HEK293 (cell line): ENCODE data around the gene HIGD2A.
A peak's percentile ranks its signal among the peaks of the same experiment; 100 is the strongest.

Experiments used
- GLIS1 ChIP-seq: fragments of 450-650 bp; formaldehyde crosslinking; IDR thresholded peaks from 2 replicates; pipeline ENCODE4 v1.5.1; 2016; ENCODE audit warnings: missing biosample characterization, missing genetic modification characterization
- MEIS1 ChIP-seq: sonication (generic); formaldehyde crosslinking; IDR thresholded peaks from 2 replicates; pipeline ENCODE4 v1.8.1; 2022; ENCODE audit warnings: missing genetic modification reagents, mild to moderate bottlenecking, borderline replicate concordance
- MZF1 ChIP-seq: fragments of 450-650 bp; formaldehyde crosslinking; IDR thresholded peaks from 2 replicates; pipeline ENCODE4 v1.5.1; 2017; ENCODE audit warnings: missing biosample characterization, missing genetic modification characterization, borderline replicate concordance
- OSR2 ChIP-seq: fragments of 450-650 bp; formaldehyde crosslinking; IDR thresholded peaks from 2 replicates; pipeline ENCODE4 v1.5.1; 2016; ENCODE audit warnings: missing biosample characterization, missing genetic modification characterization
- SP7 ChIP-seq: fragments of 450-650 bp; formaldehyde crosslinking; IDR thresholded peaks from 2 replicates; pipeline ENCODE4 v1.5.1; 2016; ENCODE audit warnings: missing biosample characterization, missing genetic modification characterization
- ZBTB17 ChIP-seq: fragments of 450-650 bp; formaldehyde crosslinking; IDR thresholded peaks from 2 replicates; pipeline ENCODE4 v1.5.1; 2016; ENCODE audit warnings: missing biosample characterization, missing genetic modification characterization
- ZBTB20 ChIP-seq: fragments of 450-650 bp; formaldehyde crosslinking; IDR thresholded peaks from 2 replicates; pipeline ENCODE4 v1.5.1; 2016; ENCODE audit warnings: missing biosample characterization, missing genetic modification characterization
- ZNF132 ChIP-seq: fragments of 450-650 bp; formaldehyde crosslinking; IDR thresholded peaks from 2 replicates; pipeline ENCODE4 v1.5.1; 2017; ENCODE audit warnings: missing biosample characterization, missing genetic modification characterization, borderline replicate concordance
- ZNF221 ChIP-seq: fragments of 450-650 bp; formaldehyde crosslinking; IDR thresholded peaks from 2 replicates; pipeline ENCODE4 v1.5.1; 2017; ENCODE audit warnings: missing biosample characterization, missing genetic modification characterization, borderline replicate concordance
- ZNF266 ChIP-seq: fragments of 450-650 bp; formaldehyde crosslinking; IDR thresholded peaks from 2 replicates; pipeline ENCODE4 v1.5.1; 2016; ENCODE audit warnings: missing biosample characterization, missing genetic modification characterization, low read depth
- ZNF335 ChIP-seq: fragments of 450-650 bp; formaldehyde crosslinking; conservative IDR thresholded peaks from 2 replicates; pipeline ENCODE4 v1.5.1; 2016; ENCODE audit warnings: missing biosample characterization, missing genetic modification characterization
- ZNF354C ChIP-seq: fragments of 450-650 bp; formaldehyde crosslinking; IDR thresholded peaks from 2 replicates; pipeline ENCODE4 v1.5.1; 2016; ENCODE audit warnings: missing biosample characterization, missing genetic modification characterization, low read depth, borderline replicate concordance
- ZNF366 ChIP-seq: fragments of 450-650 bp; formaldehyde crosslinking; conservative IDR thresholded peaks from 2 replicates; pipeline ENCODE4 v1.5.1; 2016; ENCODE audit warnings: missing biosample characterization, missing genetic modification characterization
- ZNF48 ChIP-seq: fragments of 450-650 bp; formaldehyde crosslinking; IDR thresholded peaks from 2 replicates; pipeline ENCODE4 v1.5.1; 2016; ENCODE audit warnings: missing biosample characterization, missing genetic modification characterization
- ZNF514 ChIP-seq: fragments of 450-650 bp; formaldehyde crosslinking; IDR thresholded peaks from 2 replicates; pipeline ENCODE4 v1.5.1; 2016; ENCODE audit warnings: missing biosample characterization, missing genetic modification characterization
- ZNF529 ChIP-seq: fragments of 450-650 bp; formaldehyde crosslinking; IDR thresholded peaks from 2 replicates; pipeline ENCODE4 v1.5.1; 2017; ENCODE audit warnings: missing genetic modification characterization, missing biosample characterization; ENCODE audit not compliant: insufficient replicate concordance
- ZNF530 ChIP-seq: fragments of 450-650 bp; formaldehyde crosslinking; IDR thresholded peaks from 2 replicates; pipeline ENCODE4 v1.5.1; 2016; ENCODE audit warnings: low read depth, missing biosample characterization, missing genetic modification characterization
- ZNF600 ChIP-seq: fragments of 450-650 bp; formaldehyde crosslinking; IDR thresholded peaks from 2 replicates; pipeline ENCODE4 v1.5.1; 2016; ENCODE audit warnings: missing biosample characterization, missing genetic modification characterization
- ZNF626 ChIP-seq: fragments of 450-650 bp; sonication (Bioruptor Pico); formaldehyde crosslinking; IDR thresholded peaks from 2 replicates; pipeline ENCODE4 v1.5.1; 2018; ENCODE audit warnings: missing biosample characterization, missing genetic modification characterization, inconsistent platforms
- ZNF629 ChIP-seq: fragments of 450-650 bp; formaldehyde crosslinking; IDR thresholded peaks from 2 replicates; pipeline ENCODE4 v1.5.1; 2017; ENCODE audit warnings: missing biosample characterization, missing genetic modification characterization
- ZNF677 ChIP-seq: fragments of 450-650 bp; IDR thresholded peaks from 2 replicates; pipeline ENCODE4 v1.5.0; 2018; ENCODE audit warnings: missing biosample characterization, mild to moderate bottlenecking, missing genetic modification characterization, moderate library complexity
- ZNF768 ChIP-seq: fragments of 450-650 bp; formaldehyde crosslinking; IDR thresholded peaks from 2 replicates; pipeline ENCODE4 v1.5.1; 2018; ENCODE audit warnings: missing biosample characterization, mild to moderate bottlenecking, missing genetic modification characterization
- TF ChIP-seq, protein P1 (sequence below): fragments of 450-650 bp; formaldehyde crosslinking; IDR thresholded peaks from 2 replicates; pipeline ENCODE4 v1.5.1; 2016; ENCODE audit warnings: missing biosample characterization, missing genetic modification characterization
- TF ChIP-seq, protein P2 (sequence below): fragments of 450-650 bp; formaldehyde crosslinking; IDR thresholded peaks from 2 replicates; pipeline ENCODE4 v1.5.1; 2017; ENCODE audit warnings: missing biosample characterization, missing genetic modification characterization
- TF ChIP-seq, protein P3 (sequence below): IDR thresholded peaks from 2 replicates; pipeline ENCODE4 v1.6.1; 2011; ENCODE audit warnings: mild to moderate bottlenecking, low read depth, low read length, borderline replicate concordance
- TF ChIP-seq, protein P4 (sequence below): fragments of 450-650 bp; formaldehyde crosslinking; IDR thresholded peaks from 2 replicates; pipeline ENCODE4 v1.5.1; 2016; ENCODE audit warnings: missing biosample characterization, missing genetic modification characterization

The HIGD2A gene

DNA sequence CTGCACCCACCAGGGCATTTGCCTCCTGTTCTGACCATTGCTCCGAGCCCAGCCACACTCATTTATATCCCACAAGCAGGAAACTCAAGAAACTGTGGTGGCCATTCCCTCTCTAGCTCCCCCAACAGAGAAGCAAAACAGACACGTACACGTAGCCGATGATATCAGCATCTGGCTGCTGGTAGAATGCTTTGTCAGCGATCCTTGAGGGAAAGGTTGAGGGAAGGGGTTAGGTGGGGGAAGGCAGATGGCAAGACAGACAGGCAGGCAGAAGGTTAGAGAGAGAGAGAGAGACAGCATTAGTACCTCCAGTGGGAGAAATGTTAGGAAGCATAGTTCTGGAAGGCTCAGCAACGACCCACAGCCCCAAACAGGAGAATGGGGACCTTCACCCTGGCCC lies 7.8 kb downstream of the HIGD2A start (continued):
- TF ChIP-seq GLIS1 (tag by site-specific recombination) (no peak), MEIS1 (CRISPR knock-in tag) (no peak), ZNF354C (tag by site-specific recombination) (no peak), ZNF221 (no peak), MZF1 (tag by site-specific recombination) (no peak), ZNF768 (tag by site-specific recombination) (no peak), ZBTB17 (tag by site-specific recombination) (peak; percentile 60), ZNF529 (tag by site-specific recombination) (no peak), ZNF335 (tag by site-specific recombination) (peak; percentile 32; the same call in 1 of the 2 replicates), OSR2 (no peak), ZNF626 (tag by site-specific recombination) (no peak), ZBTB20 (tag by site-specific recombination) (no peak), ZNF48 (tag by site-specific recombination) (no peak), SP7 (tag by site-specific recombination) (no peak), ZNF266 (no peak), ZNF132 (tag by site-specific recombination) (no peak), ZNF629 (tag by site-specific recombination) (peak; percentile 36; the same call in 1 of the 2 replicates), ZNF600 (0 out of 2 replicates have a peak, but pooled peaks have one; percentile 38), ZNF514 (no peak), ZNF530 (tag by site-specific recombination) (no peak), ZNF366 (tag by site-specific recombination) (no peak), ZNF677 (tag by site-specific recombination) (no peak)
- TF ChIP-seq, protein P1, sequence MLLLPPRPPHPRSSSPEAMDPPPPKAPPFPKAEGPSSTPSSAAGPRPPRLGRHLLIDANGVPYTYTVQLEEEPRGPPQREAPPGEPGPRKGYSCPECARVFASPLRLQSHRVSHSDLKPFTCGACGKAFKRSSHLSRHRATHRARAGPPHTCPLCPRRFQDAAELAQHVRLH (tag by site-specific recombination): no peak
- TF ChIP-seq, protein P2, sequence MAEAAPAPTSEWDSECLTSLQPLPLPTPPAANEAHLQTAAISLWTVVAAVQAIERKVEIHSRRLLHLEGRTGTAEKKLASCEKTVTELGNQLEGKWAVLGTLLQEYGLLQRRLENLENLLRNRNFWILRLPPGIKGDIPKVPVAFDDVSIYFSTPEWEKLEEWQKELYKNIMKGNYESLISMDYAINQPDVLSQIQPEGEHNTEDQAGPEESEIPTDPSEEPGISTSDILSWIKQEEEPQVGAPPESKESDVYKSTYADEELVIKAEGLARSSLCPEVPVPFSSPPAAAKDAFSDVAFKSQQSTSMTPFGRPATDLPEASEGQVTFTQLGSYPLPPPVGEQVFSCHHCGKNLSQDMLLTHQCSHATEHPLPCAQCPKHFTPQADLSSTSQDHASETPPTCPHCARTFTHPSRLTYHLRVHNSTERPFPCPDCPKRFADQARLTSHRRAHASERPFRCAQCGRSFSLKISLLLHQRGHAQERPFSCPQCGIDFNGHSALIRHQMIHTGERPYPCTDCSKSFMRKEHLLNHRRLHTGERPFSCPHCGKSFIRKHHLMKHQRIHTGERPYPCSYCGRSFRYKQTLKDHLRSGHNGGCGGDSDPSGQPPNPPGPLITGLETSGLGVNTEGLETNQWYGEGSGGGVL (tag by site-specific recombination): peak; percentile 75
- TF ChIP-seq, protein P3, sequence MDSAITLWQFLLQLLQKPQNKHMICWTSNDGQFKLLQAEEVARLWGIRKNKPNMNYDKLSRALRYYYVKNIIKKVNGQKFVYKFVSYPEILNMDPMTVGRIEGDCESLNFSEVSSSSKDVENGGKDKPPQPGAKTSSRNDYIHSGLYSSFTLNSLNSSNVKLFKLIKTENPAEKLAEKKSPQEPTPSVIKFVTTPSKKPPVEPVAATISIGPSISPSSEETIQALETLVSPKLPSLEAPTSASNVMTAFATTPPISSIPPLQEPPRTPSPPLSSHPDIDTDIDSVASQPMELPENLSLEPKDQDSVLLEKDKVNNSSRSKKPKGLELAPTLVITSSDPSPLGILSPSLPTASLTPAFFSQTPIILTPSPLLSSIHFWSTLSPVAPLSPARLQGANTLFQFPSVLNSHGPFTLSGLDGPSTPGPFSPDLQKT: no peak
- TF ChIP-seq, protein P4, sequence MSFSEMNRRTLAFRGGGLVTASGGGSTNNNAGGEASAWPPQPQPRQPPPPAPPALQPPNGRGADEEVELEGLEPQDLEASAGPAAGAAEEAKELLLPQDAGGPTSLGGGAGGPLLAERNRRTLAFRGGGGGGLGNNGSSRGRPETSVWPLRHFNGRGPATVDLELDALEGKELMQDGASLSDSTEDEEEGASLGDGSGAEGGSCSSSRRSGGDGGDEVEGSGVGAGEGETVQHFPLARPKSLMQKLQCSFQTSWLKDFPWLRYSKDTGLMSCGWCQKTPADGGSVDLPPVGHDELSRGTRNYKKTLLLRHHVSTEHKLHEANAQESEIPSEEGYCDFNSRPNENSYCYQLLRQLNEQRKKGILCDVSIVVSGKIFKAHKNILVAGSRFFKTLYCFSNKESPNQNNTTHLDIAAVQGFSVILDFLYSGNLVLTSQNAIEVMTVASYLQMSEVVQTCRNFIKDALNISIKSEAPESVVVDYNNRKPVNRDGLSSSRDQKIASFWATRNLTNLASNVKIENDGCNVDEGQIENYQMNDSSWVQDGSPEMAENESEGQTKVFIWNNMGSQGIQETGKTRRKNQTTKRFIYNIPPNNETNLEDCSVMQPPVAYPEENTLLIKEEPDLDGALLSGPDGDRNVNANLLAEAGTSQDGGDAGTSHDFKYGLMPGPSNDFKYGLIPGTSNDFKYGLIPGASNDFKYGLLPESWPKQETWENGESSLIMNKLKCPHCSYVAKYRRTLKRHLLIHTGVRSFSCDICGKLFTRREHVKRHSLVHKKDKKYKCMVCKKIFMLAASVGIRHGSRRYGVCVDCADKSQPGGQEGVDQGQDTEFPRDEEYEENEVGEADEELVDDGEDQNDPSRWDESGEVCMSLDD (tag by site-specific recombination): no peak
